Glutamatergic neuron (in vitro differentiated cells): ENCODE data around the gene NR4A1. TPM values are rescaled to one million over a fixed set of nuclear protein-coding genes. Genes with fewer than 3 reads are reported as not detected.

Experiments
- DNase-seq: peaks from one replicate; pipeline ENCODE4 v3.0.0; 2022
- H3K27ac Mint-ChIP-seq: one replicate; pipeline ENCODE4 v1.8.0; 2020; ENCODE audit warnings: mild to moderate bottlenecking, mixed read lengths, inconsistent platforms; ENCODE audit not compliant: unreplicated experiment
- H3K27me3 Mint-ChIP-seq: one replicate; pipeline ENCODE4 v1.8.0; 2020; ENCODE audit warnings: mild to moderate bottlenecking, moderate library complexity, mixed read lengths, inconsistent platforms; ENCODE audit not compliant: unreplicated experiment
- H3K36me3 Mint-ChIP-seq: one replicate; pipeline ENCODE4 v1.8.0; 2020; ENCODE audit warnings: mild to moderate bottlenecking, mixed read lengths, inconsistent platforms; ENCODE audit not compliant: unreplicated experiment
- H3K4me1 Mint-ChIP-seq: one replicate; pipeline ENCODE4 v1.8.0; 2020; ENCODE audit warnings: mild to moderate bottlenecking, low read depth, mixed read lengths, inconsistent platforms; ENCODE audit not compliant: unreplicated experiment
- H3K4me3 Mint-ChIP-seq: one replicate; pipeline ENCODE4 v1.8.0; 2020; ENCODE audit warnings: mild to moderate bottlenecking, mixed read lengths, inconsistent platforms; ENCODE audit not compliant: unreplicated experiment
- H3K9me3 Mint-ChIP-seq: one replicate; pipeline ENCODE4 v1.8.0; 2020; ENCODE audit warnings: mild to moderate bottlenecking, moderate library complexity, mixed read lengths, inconsistent platforms; ENCODE audit not compliant: unreplicated experiment
- total RNA-seq: library from RNA; stranded (reverse); fragmentation: NEBNext Ultra II Directional; extraction: Animal tissue kit (Norgen Biotek cat#: 25700); gene quantifications from one replicate; pipeline ENCODE4 v1.2.1, GENCODE V29; 2021; ENCODE audit not compliant: unreplicated experiment
- TF ChIP-seq, protein P1 (sequence below): fragments of 200-600 bp; sonication (generic); IDR thresholded peaks from one replicate; pipeline ENCODE4 v1.5.0; 2021; ENCODE audit not compliant: partially characterized antibody, unreplicated experiment

Gene NR4A1
- total RNA-seq, 1 donor from 2014 or later: 8.5 TPM

GRCh38 chr12:52062167-52063081 is 11.2 kb downstream of the NR4A1 start:
- H3K4me3 Mint-ChIP-seq: no peak overlapping the region
- H3K27me3 Mint-ChIP-seq: peaks cover 5% of the 10 kb centered on the region
- H3K9me3 Mint-ChIP-seq: no peaks in the 10 kb centered on the region
- TF ChIP-seq, protein P1, sequence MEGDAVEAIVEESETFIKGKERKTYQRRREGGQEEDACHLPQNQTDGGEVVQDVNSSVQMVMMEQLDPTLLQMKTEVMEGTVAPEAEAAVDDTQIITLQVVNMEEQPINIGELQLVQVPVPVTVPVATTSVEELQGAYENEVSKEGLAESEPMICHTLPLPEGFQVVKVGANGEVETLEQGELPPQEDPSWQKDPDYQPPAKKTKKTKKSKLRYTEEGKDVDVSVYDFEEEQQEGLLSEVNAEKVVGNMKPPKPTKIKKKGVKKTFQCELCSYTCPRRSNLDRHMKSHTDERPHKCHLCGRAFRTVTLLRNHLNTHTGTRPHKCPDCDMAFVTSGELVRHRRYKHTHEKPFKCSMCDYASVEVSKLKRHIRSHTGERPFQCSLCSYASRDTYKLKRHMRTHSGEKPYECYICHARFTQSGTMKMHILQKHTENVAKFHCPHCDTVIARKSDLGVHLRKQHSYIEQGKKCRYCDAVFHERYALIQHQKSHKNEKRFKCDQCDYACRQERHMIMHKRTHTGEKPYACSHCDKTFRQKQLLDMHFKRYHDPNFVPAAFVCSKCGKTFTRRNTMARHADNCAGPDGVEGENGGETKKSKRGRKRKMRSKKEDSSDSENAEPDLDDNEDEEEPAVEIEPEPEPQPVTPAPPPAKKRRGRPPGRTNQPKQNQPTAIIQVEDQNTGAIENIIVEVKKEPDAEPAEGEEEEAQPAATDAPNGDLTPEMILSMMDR: no peak
- H3K4me1 Mint-ChIP-seq: peaks cover 14% of the 10 kb centered on the region
- DNase-seq: no peak
- H3K27ac Mint-ChIP-seq: no peak overlapping the region
- H3K36me3 Mint-ChIP-seq: no peaks in the 10 kb centered on the region

DNA sequence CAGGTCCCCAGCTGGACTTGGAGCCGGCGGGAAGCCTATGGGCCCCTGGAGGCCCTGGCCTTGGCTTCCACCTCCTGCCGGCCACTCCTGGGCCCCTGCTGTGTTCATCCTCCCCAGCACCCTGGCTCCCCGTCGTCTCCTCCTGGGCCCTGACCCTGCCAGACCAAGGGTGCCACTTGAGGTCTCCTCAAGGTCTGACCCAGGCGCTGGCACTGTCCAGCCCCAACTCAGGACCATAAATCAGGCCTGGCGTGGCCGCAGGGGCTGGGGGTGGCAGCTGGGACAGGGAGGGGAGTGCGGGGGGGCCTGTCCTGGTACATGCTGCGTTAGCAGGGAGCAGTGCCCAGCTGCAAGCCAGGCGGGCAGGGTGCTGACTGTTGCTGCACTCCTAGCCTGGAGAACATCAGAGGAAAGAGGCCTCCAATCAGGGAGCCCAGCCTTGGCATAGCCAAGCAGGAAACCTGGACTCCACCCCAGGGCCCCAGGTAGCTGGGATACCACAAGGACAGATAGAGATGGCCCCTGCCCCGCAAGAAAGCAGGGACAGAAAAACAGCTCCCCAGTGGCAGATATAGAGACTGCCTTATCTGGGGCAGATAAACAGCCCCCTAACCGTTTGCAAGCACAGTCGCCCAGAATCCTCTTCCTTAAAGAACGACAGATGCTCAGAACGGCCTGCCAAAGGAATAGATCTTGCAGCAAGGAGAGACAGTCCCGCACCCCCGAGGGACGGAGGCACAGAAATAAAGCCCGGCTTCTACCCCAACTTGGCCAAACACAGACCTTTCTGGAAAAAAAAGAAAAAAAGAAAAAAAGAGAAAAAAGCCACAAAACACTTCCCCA is 12.1 kb downstream of the NR4A1 start:
- H3K27me3 Mint-ChIP-seq: peaks cover 5% of the 10 kb centered on the region
- peak overlapping the region; percentile 79 for H3K27ac Mint-ChIP-seq
- no peaks in the 10 kb centered on the region for H3K36me3 Mint-ChIP-seq
- H3K9me3 Mint-ChIP-seq: no peaks in the 10 kb centered on the region
- TF ChIP-seq, protein P1: no peak
- no peak for DNase-seq
- peaks cover 13% of the 10 kb centered on the region for H3K4me1 Mint-ChIP-seq
- H3K4me3 Mint-ChIP-seq: peak overlapping the region; percentile 18

DNA sequence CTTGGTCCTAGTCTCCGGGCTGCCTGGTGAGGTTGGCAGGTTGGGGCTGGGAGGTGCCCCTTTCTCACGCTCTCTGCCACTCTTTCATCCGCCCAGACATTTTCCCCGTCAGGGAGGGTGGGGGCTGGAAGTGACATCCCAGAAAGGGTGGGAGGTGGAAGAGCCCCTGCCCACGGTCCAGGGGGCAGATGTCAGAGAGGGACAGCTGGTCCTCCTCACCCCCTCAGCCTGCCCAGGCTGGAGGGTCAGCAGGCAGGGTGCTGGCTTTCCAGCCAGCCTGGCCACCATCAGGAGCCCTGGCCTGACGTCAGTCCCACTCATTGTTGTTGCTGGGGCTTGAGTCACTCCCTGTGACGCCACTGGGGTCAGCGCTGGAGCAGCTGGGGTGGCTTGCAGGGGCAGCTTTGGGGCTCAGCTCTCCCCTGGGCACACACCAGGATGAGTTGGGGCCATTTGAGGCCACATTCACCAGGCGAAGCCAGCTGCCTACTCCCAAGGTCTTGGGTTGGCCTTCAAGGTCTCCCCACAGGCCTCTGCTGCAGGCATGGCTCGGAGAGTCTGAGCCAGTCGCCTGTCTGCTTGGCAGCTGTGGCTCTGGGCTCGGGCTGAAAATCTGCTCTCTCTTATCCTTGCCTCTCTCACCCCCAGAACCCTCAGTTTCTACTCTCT is 12.9 kb downstream of the NR4A1 start:
- no peaks in the 10 kb centered on the region for H3K36me3 Mint-ChIP-seq
- H3K27ac Mint-ChIP-seq: peak overlapping the region; percentile 79
- DNase-seq: peak; percentile 45
- peaks cover 11% of the 10 kb centered on the region for H3K4me1 Mint-ChIP-seq
- peak overlapping the region; percentile 18 for H3K4me3 Mint-ChIP-seq
- peaks cover 2% of the 10 kb centered on the region for H3K9me3 Mint-ChIP-seq
- peaks cover 5% of the 10 kb centered on the region for H3K27me3 Mint-ChIP-seq
- TF ChIP-seq, protein P1: no peak

GRCh38 chr12:52066346-52067080 is 15.3 kb downstream of the NR4A1 start:
- no peak overlapping the region for H3K4me3 Mint-ChIP-seq
- H3K27me3 Mint-ChIP-seq: peaks cover 5% of the 10 kb centered on the region
- H3K4me1 Mint-ChIP-seq: peaks cover 18% of the 10 kb centered on the region
- no peak for DNase-seq
- TF ChIP-seq, protein P1: no peak
- no peak overlapping the region for H3K27ac Mint-ChIP-seq
- H3K9me3 Mint-ChIP-seq: peaks cover 4% of the 10 kb centered on the region
- H3K36me3 Mint-ChIP-seq: no peaks in the 10 kb centered on the region
